DMS 273 (cell line): ENCODE measurements around the gene ATOH8.
A peak's percentile ranks its signal among the peaks of the same experiment; 100 is the strongest.
"Not testable (repeated sequence)": the region's sequence is repeated elsewhere in the genome, so short reads cannot be mapped to it uniquely, and the experiment has no call there.

ENCODE experiments used
- DNase-seq: peaks from one replicate; lab custom pipeline; 2025; ENCODE audit not compliant: unreplicated experiment; lab: John Stamatoyannopoulos, UW

The ATOH8 gene

GRCh38 chr2:85753525-85754312 lies at the start of gene ATOH8:
Gene ATOH8, plus strand, starts transcription at chr2:85753991. Its CDS starts 199 bp downstream, at chr2:85754190.
- DNase-seq, result peak; percentile 96

- DNase-seq, result no peak
Measured at GRCh38 chr2:85704038-85704437, 49.8 kb upstream of the ATOH8 start.

GRCh38 chr2:85704800-85705679 lies 48.8 kb upstream of the ATOH8 start:
- no peak for DNase-seq

- no peak for DNase-seq
Measured at GRCh38 chr2:85705680-85706039, 48.1 kb upstream of the ATOH8 start.

GRCh38 chr2:85706063-85706462 lies 47.7 kb upstream of the ATOH8 start:
- no peak for DNase-seq

GRCh38 chr2:85706599-85707296 lies 47.0 kb upstream of the ATOH8 start:
- DNase-seq, result no peak

GRCh38 chr2:85707304-85707703 lies 46.5 kb upstream of the ATOH8 start:
- DNase-seq, result peak; percentile 90

- no peak for DNase-seq
Measured at GRCh38 chr2:85708641-85709040, 45.1 kb upstream of the ATOH8 start.

GRCh38 chr2:85709401-85709811 lies 44.4 kb upstream of the ATOH8 start:
- DNase-seq, result no peak

- no peak for DNase-seq
Measured at GRCh38 chr2:85710687-85711577, 42.9 kb upstream of the ATOH8 start.

- DNase-seq, result no peak
Measured at GRCh38 chr2:85711578-85712060, 42.2 kb upstream of the ATOH8 start.

- no peak for DNase-seq
Measured at GRCh38 chr2:85712336-85712735, 41.5 kb upstream of the ATOH8 start.

- no peak for DNase-seq
Measured at GRCh38 chr2:85712849-85713612, 40.8 kb upstream of the ATOH8 start.

GRCh38 chr2:85713836-85714235 lies 40.0 kb upstream of the ATOH8 start:
- DNase-seq, result no peak

GRCh38 chr2:85714421-85714820 lies 39.4 kb upstream of the ATOH8 start:
- DNase-seq, result not testable (repeated sequence)

- no peak for DNase-seq
Measured at GRCh38 chr2:85714841-85715240, 39.0 kb upstream of the ATOH8 start.

GRCh38 chr2:85716346-85716914 lies 37.4 kb upstream of the ATOH8 start:
- no peak for DNase-seq

GRCh38 chr2:85717308-85718008 lies 36.3 kb upstream of the ATOH8 start:
- DNase-seq, result peak; percentile 70

GRCh38 chr2:85718009-85718391 lies 35.8 kb upstream of the ATOH8 start:
- peak; percentile 61 for DNase-seq
